CD1c-positive myeloid dendritic cell (primary cell): Measurements from ENCODE around the gene KCTD5.
"Not testable (repeated sequence)": the region's sequence is repeated elsewhere in the genome, so short reads cannot be mapped to it uniquely, and the experiment has no call there.

Source experiments
- DNase-seq: peaks from one replicate; pipeline ENCODE4 v3.0.0-alpha.2; 2016; ENCODE audit errors: extremely low spot score

The KCTD5 gene

DNA sequence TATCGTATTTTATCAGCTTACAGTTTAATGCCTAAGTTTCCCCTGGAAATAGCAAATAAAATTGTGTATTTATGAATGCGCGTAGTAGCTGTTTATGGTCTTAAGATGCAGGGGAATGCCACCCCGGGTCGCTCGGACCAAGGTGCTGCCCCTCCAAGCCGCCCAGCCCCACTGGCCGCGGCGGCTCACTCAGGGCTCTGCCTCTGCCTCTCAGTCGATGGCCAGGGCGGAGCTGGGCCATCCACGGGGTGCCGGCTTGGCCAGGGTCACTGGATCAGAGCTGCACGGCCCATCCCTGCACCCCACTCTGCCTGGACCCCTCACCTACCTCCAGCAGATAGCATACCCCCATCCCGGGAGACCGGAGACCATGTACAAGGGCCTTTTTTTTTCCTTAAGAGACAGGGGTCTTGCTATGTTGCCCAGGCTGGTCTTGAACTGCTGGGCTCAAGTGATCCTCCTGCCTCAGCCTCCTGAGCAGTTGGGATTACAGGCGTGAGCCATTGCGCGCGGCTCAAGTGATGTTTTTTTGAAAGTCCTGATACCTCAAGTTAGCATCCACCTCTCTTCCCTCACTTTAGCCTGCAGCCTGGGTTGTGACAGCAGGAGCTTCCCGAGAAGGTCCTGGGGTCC is 26.7 kb downstream of the KCTD5 start:
- DNase-seq, result no peak

DNA sequence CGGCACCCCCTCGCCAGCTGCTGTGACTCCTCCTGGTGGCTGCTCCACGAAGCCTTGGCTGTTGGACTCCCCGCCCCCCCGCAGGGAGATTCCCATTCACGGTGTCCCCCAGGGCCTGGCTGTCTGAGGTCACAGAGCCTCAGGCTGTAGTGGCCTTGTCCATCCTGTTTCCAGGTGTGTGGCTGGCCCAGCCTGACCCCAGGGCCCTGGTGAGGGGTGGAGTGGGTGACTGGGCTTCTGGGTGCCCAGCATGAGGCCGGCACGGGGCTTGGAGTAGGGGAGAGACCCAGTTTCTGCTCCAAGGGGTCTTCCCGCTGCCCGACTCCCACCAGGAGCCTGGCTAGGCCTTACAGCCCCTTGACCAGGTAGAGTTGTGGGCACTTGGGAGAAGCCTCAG is 27.3 kb downstream of the KCTD5 start:
- DNase-seq, result no peak

DNA sequence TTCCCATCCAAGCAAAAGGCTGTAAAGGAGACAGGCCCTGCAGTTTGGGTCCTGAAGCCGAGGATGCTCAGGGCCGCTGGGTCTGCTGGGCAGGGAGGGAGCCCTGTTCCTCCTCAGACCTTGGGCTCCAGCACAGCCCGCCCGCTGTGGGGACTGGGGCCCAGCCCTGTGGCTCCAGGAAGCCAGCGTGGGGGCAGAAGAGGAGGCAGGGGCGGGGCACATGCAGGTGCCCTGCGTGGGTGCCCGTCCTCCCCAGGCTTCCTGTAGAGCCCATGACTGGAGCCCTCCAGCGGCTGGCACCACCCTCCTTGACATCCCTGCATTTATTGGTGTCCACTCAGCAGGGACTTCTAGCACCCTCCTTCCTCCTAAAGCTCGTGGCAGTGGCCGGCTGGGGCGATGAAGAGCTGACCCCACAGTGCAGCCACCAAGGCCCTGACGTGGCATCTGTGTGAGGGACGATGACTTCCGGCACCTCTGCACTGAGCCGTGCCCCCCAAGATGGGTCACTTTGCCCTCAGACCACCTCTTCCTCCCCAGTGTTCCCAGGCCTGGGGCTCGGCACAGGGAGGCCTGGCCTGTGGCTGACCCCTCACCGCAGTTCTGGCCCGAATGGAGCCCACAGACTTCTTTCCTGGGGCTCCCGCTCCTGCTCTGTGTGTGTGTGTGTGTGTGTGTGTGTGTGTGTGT is 27.8 kb downstream of the KCTD5 start:
- no peak for DNase-seq

DNA sequence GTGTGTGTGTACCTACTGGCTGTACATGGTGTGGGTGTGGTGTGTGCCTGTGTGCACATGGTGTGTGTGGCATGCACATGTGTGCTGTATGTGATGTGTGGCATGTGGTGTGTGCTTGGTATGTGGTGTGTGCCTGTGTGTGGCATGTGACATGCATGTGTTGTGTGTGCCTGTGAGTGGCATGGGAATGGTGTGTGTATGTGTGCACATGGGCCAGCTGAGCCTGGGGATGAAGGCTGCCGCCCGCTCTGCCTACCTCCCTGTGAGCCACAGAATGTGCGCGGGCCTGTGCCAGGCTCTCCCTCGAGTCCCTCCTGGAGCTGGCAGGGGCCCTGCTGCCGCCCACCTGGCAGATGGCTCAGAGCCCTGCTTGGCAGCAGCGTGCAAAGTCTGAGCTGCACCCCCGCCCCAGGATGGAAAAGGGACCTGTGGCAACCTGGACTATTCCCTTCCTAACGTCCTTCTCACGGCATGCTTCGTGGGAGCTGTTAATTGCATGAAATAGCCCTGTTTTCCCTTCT is 28.4 kb downstream of the KCTD5 start:
- no peak for DNase-seq

DNA sequence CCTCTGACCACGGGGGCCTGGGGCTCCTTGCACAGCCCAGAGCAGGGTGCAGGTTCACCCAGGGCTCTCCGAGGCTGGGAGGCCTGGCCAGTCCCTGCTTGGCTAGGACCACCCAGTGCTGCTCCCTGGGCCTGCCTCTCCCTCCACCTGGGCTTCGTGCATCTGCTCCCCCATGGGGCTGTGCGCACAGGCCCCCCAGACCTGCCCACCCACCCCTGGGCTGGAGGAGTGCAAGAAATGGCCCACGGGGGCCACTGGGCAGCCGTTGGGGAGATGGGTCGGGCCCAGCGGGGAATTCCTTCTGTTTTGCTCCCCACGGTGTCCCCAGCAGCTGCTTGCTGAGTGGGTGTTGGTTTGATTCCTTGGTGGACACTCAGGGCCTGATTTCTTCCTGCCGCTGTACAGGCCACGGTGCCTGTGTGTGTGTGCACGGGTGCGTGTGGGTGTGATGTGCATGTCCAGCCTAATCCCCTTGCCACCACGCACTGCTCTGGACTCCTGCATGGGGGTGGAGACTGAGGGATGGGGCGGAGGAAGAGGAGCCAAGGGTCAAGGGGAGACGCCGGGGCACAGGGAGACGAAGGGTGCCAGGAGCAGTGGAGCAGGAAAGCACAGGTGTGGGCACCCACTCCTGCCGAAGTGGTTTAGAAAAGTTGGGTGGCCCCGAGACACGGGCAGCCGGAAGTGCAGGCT is 29.2 kb downstream of the KCTD5 start:
- DNase-seq, result no peak

DNA sequence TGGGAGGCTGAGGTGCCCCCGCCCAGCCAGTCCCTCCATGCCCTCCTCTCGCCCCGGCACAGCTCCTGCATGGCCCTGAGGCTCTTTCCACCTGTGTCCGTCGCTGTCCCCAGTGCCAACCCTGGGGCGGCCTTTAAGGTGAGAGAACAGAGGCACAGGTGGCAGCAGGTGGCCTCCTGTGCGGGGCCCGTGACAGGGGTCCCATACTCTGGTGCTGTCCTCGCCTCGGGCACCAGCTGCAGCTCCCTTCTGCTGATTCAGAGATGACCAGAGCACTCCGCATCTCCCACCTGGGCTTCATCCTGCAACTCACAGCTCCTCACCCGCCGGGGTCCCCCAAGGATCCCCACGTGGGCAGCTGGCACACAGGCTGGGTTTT is 29.7 kb downstream of the KCTD5 start:
- DNase-seq, result no peak

DNA sequence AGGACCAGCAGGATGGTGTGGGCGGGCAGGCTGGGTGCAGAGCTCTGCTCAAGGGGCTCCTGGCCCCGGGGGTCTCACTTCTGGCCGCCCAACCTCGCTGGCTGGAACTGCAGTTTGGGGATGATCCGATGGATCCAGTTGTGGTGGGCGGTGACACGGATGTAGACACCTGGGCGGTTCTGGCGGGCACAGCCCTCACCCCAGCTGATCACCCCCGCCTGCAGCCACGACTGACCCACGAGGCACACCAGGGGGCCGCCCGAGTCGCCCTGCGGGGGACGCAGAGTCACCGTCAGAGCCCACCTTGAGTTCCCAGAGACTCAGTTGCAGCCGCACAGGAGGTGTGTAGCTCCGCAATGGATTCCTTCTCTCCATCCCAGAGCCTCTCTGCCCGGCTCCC is 30.2 kb downstream of the KCTD5 start:
- DNase-seq, result no peak

DNA sequence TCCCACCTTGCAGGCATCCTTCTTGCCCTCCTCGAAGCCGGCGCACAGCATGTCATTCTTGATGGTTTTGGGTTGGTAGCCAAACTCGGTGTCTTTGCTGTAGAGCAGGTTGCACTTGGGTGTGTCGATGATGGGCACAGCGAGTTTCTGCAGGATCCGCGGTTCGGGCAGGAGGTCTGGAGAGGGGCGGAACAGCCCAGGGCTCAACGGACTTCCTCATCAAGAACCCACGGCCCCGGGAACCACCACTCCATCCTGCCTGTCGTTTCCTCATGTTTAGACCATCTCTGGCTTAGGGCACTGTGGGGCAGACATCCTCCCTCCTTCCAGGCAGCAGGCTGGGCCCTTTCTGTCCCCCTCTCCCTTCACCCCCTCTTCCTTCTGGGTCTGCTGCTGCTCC is 31.2 kb downstream of the KCTD5 start:
- DNase-seq, result peak; percentile 9

DNA sequence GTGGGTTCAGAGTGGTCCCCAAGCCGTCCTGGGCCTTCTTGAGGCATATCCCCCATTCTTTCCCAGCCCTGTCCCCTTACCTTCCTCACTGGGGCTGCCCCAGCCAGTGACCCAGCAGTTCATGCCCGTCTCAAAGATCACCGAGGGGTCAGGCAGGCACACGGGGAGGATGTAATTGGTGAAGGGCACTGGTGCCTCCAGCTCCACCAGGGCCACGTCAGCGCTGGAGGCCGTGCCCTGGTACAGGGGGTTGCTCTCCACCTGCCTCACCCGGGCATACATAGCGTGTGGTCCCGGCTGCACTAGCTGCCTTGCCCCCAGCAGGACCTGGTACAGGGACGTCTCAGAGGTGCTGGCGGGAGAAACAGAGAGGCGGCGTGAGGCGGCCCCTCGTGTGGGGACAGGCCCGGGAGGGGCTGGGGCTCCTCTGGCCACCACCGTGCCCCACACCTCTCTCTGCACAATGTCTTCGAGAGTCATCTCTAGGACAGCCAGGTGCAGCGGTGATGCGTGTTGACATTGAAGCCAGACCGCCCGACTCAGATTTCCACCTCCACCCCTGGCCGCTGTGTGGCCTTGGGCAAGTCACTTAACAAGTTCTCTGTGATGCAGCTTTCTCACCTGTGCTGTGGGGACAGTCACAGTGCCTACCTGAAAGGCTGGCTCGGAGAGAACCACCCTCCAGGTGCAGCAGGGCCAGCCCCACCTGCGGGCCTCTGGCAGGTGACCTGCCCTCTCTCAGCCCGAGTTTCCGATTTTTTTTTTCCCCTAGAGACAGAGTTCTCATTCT is 31.9 kb downstream of the KCTD5 start:
- no peak for DNase-seq

DNA sequence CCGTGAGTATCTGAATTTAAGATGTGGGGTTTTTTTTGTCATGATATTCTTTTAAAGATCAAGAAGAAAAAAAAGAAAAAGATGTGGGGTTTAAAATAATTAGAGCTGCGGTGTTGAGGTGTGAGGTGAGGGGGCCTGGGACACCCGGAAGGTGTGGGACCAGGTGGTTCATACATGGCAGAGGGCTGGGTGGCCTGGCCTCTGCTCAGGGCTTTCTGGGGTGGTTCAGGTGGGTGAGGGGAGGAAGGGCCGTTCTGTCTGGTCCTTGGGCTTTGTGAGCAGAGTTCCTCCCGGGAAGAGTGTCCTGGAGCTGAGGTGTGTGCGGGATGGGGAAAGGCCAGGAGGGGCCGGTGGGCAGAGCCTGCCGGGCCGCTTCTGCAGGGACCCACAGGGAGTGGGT is 32.7 kb downstream of the KCTD5 start:
- DNase-seq, result no peak

DNA sequence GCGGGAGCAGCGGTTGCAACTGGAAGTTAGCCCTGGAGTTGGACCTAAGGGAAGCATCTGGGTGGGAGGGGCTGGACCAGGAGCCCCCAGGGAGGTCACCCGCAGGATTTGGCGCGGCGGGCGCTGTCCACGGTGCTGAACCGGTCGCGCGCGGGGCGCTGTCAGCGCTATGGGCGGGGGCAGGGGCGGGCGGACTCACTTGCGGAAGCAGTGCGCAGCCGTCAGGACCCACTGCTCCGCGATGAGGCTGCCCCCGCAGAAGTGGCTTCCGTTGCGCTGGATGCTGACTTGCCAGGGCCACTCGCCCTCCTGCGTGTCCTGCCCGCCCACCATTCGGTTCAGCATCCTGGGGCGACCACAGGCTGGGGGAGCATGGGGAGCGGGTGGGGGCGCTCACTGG is 33.2 kb downstream of the KCTD5 start:
- peak; percentile 93 for DNase-seq

DNA sequence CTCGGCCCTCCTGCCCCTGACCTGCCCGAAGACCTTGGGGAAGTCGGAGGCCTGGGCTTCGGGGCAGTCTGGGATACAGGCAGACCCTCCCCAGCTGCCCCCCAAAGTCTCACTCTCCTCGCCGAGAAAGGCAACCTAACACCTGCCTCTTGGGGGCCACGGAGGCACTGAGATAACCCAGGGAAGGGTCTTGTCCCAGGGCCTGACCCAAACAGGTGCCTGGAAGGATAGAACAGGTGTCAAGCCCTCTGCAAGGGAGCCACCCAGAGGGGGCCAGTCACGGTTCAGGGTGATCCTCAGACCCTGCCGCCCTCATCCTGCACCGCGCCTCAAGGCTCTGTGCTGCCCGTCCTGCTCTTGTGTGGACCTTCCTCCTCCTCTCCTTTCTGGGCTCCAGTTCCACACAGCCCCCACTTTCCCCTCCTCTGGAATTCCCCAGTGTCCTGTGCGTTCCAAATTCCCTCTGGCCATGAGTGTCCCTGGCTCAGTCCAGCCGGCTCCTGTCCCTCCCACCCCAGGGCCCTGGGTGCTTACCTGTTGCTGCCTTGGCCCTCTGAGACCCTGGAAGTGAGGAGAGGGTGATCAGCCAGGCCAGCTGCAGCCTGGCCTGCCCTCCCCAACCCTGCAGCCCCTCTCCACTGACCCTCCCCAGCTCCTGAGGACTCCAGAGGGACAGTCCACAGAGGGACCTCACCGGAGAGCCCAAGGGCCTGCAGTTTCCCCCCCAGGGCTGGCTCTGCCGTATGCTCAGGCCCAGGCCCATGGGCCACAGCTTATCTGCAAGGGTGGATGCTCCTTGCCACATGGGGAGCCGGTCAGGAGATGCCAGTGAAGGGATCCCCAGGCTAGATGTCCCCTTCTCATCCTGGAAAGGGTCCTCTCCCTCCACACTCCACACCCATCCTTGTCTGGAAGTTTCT is 33.9 kb downstream of the KCTD5 start:
- no peak for DNase-seq

DNA sequence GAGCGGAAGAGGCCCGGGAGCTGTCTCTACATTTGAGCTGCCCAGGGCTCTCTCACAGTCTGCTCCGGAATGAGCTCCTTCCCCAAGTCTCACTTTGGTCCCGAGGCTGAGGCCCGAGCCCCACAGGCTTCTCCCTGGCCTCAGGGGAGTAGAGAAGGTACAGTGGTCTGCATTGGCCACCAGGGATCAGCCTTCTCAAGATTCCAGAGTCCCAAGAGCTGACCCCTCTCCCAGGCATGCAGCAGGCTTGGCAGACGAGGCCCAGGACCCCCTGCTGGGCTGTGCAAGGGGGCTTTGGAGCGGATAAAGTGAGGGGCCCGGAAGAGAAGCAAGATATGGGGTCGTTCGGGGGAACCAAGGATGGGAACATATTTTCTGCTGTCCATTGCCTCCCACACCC is 34.6 kb downstream of the KCTD5 start:
- DNase-seq, result no peak

DNA sequence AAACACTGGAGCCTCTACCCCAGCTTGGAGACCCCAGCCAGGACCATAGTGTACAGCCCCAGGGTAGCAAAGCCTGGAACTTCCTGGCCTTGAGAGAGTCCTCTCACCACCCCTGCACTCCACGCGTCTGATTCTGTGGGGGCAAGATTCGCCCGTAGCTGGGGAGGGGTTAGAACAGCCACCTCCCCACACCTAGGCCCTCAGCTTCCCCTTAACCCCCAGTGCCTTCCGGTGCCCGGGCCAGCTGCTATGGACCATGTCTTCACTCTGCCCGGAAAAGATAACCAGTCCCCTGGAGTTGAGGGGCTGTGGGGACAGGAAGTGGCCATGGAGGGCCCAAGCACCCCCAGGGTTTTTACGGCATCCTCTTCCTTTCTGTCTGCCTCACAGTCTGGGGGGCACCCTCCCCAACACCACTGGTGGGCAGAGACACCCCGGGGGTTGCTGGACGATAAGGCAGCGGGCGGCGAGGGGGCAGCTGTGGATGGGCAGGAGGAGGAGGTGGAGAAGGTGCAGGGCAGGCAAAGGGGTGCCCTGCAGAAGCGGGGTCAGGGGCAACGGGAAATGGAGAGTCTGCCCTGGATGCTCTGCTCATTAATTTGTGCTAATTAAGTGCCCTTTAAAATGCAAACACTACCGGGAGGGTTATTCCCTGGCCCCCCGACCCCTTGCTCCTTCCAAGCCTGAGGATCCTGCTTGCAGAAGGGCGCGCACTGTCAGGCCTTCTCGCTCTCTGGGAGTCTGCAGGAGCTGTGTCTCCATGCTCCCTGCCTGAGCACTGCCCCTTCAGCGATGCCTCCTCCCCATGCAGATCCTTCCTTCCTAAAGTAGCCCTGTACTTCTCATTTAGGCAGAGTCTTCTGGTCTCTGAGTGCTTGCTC is 35.3 kb downstream of the KCTD5 start:
- no peak for DNase-seq

DNA sequence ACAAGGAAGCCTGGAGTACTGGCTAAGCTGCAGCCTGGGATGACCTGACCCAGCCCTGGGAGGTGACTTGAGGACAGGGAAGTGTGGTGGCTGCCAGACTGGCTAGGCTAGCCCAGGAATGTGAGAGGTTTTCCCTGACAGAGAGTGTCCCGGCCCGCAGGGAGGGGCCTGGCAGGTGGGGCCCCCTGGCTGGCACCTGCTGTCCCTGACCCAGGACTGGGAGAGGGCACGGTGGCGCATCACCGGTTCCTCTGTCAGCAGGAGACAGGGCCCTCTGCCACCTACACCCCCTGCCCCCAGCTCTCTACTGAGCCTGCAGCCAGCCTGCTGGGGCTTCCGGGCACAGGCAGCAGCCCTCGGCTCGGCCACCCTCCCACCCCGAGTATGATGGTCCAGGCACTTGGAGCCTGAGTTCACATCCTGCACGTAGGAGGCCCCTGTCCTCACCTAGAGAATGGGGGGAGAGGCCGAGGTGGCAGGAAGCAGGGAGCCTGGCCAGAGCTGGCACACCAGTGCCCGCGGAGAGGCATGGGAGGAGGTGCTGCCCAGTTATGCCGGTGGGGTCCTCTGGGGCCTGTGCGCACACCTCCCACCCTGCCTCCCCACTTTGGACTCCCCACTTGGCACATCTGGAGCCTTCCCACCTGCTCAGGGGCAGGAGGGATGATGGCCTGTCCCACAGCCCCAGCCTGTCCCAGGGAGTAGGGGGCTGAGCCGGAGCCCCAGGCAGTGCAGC is 37.2 kb downstream of the KCTD5 start:
- no peak for DNase-seq

DNA sequence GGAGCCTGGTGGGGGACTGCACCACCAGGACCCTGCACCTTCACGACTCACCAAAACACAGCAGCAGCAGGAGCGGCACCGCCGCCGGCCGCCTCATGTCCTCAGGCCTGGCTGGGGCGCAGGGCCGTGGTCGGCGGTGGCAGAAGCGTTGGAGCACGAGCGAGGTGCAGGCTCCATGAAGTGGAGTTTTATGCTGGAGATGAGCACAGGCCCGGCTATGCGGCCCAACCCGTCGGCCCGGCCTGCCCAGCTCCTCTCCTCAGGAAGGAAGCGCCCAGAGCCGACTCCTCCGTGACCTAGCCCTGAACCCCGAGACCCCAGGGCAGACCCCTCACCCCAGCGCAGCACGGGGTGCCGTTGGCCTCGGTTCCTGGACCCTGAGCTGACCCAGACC is 37.7 kb downstream of the KCTD5 start, which contains the start of gene PRSS27:
TSS of gene PRSS27 (minus strand) at position 161 of the 394 bp plus-strand sequence. CDS start at position 97, 64 bp downstream.
- DNase-seq, result no peak

DNA sequence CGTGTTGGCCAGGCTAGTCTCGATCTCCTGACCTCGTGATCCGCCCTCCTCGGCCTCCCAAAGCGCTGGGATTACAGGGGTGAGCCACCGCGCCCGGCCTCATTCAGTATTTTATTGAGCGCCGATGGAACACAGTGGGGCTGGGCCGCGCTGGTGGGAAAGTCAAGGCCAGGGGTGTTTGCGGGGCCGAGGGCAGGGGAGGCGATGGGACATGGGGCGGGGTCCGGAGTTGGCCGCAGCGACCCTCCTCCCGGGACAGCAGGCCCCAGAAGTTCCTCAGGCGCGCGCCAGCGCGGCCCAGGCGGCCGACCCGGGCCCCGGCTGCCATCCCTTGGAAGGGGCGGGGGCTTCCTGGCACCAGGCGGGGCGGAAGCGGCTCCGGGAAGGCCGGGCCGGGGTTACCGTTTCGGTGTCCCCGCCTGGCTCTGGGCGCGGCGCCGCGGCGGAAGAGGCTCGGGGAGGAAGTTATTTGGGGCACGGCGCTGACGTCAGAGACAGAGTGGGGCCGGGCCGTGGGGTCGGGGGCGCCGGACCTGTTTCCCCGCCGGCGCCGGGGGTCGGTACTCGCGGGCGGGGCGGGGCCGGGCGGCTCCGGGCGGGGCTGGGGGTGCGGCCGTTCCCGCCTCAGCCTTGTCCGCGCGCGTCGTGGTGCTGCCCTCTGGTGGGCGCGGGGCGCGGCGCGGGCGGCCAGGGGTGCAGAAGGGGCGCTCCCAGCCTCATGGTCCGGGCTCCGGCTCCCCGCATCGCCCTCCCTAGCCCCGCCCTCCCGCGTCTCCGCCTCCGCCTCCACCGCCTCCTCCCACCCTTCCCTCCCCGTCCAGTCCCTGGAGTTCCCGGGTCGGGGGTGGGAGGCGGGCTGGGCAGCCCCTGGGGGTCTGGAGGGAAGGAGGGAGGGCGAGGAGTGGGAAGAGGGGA is 38.7 kb downstream of the KCTD5 start:
- peak; percentile 88 for DNase-seq

DNA sequence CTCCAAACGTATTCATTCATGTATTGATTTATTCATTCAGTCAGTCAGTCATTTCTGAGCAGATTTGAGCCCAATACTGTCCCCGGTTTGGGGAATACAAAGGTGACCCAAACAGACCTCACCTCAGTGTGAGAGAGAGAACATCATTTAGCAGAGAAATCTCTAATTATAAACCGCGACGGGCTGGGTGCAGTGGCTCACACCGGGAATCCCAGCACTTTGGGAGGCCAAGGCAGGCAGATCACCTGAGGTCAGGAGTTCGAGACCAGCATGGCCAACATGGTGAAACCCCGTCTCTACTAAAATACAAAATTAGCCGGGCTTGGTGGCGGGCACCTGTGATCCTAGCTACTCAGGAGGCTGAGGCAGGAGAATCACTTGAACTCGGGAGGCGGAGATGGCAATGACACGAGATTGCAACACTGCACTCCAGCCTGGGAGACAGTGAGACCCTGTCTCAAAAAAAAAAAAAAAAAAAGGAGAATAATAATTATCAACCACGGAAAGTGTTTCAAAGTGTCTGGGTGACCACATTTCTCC is 39.4 kb downstream of the KCTD5 start:
- not testable (repeated sequence) for DNase-seq
